ENCODE measurements around the gene CHFR.

GRCh38 chr12:132909030-132909368 is 21.6 kb upstream of the CHFR start:
- TF ChIP-seq CTCF (IDR thresholded peaks at IDR 0.05) (no peak), POLR2A (IDR thresholded peaks at IDR 0.05) (no peak)

Measured in heart left ventricle (tissue), 13 donors.